Brain microvascular endothelial cell (primary cell): ENCODE measurements around the gene HOXD9.

Source experiments
- DNase-seq: peaks from one replicate; pipeline ENCODE4 v3.0.0-alpha.2; 2020
- H3K27ac ChIP-seq: fragments of 250-450 bp; sonication (Bioruptor Pico); 2 replicates; pipeline ENCODE4 v1.5.1; 2020; ENCODE audit warnings: mild to moderate bottlenecking, moderate library complexity
- H3K27me3 ChIP-seq: fragments of 250-450 bp; sonication (Bioruptor Pico); replicated peaks from 2 replicates; pipeline ENCODE4 v1.5.1; 2020; ENCODE audit warnings: mild to moderate bottlenecking
- H3K36me3 ChIP-seq: fragments of 250-450 bp; sonication (Bioruptor Pico); replicated peaks from 2 replicates; pipeline ENCODE4 v1.5.1; 2020; ENCODE audit warnings: mild to moderate bottlenecking
- H3K4me3 ChIP-seq: 2 replicates; pipeline ENCODE4 v1.5.1; 2011; ENCODE audit warnings: low read depth, mild to moderate bottlenecking, control low read depth, low read length, moderate library complexity
- in situ Hi-C: cut with HindIII; loops from 2 replicates; pipeline ENCODE4 v1.10.0; 2017; ENCODE audit warnings: low sequenced_read_pairs, low pct_ligation_motif_present
- TF ChIP-seq, protein P1 (sequence below): IDR thresholded peaks from 2 replicates; pipeline ENCODE4 v1.5.1; 2011; ENCODE audit warnings: low read depth, mild to moderate bottlenecking, moderate library complexity, low read length, control low read depth, inconsistent platforms; ENCODE audit errors: missing control alignments

Gene HOXD9

DNA sequence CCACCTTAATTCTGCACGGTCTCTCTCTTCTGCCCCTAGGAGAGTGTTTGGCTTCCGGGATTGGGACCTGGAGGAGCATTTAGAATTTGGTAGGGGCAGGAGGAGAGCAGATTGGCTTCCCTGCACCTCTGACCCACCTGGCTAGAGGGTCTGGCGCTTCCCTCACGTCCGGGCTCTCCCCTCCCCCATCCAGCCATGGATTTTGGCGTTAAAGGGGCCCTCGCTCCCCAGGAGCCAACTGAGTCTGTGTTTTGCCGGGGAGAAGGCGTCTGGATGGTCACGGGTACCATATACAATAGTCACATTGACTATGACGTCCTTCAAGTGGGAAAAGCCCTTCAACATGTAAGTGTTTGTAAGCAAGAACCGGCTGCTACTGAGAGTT is 41.1 kb downstream of the HOXD9 start:
- Histone ChIP-seq H3K36me3 (no peaks in the 10 kb centered on the region), H3K4me3 (no peak overlapping the region), H3K27ac (no peak overlapping the region), H3K27me3 (peaks cover 87% of the 10 kb centered on the region)
- TF ChIP-seq, protein P1, sequence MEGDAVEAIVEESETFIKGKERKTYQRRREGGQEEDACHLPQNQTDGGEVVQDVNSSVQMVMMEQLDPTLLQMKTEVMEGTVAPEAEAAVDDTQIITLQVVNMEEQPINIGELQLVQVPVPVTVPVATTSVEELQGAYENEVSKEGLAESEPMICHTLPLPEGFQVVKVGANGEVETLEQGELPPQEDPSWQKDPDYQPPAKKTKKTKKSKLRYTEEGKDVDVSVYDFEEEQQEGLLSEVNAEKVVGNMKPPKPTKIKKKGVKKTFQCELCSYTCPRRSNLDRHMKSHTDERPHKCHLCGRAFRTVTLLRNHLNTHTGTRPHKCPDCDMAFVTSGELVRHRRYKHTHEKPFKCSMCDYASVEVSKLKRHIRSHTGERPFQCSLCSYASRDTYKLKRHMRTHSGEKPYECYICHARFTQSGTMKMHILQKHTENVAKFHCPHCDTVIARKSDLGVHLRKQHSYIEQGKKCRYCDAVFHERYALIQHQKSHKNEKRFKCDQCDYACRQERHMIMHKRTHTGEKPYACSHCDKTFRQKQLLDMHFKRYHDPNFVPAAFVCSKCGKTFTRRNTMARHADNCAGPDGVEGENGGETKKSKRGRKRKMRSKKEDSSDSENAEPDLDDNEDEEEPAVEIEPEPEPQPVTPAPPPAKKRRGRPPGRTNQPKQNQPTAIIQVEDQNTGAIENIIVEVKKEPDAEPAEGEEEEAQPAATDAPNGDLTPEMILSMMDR, result no peak
- in situ Hi-C loops, result no loop called here
- DNase-seq, result no peak

DNA sequence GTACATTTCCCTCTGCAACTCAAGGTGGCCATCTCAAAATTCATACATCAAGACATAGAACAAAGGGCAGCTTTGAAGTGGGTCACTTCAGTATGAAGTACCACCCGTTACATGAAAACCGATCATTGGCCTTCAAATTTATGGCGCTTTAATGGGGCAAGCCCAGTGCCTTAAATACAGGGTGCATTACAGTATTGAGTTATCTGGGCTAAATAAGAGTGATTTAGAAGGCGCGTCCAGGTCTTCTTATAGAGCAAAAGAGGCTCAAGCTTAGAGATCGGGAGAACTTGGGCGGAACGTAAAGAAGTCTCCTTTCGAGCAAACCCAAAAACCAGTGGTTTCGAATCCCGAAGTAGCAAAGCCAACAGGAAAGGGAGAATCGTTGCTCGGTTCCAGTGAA is 41.7 kb downstream of the HOXD9 start:
- Histone ChIP-seq H3K36me3 (no peaks in the 10 kb centered on the region), H3K27me3 (peaks cover 88% of the 10 kb centered on the region), H3K4me3 (no peak overlapping the region), H3K27ac (no peak overlapping the region)
- DNase-seq, result no peak
- in situ Hi-C loops, result no loop called here
- TF ChIP-seq, protein P1, result no peak

DNA sequence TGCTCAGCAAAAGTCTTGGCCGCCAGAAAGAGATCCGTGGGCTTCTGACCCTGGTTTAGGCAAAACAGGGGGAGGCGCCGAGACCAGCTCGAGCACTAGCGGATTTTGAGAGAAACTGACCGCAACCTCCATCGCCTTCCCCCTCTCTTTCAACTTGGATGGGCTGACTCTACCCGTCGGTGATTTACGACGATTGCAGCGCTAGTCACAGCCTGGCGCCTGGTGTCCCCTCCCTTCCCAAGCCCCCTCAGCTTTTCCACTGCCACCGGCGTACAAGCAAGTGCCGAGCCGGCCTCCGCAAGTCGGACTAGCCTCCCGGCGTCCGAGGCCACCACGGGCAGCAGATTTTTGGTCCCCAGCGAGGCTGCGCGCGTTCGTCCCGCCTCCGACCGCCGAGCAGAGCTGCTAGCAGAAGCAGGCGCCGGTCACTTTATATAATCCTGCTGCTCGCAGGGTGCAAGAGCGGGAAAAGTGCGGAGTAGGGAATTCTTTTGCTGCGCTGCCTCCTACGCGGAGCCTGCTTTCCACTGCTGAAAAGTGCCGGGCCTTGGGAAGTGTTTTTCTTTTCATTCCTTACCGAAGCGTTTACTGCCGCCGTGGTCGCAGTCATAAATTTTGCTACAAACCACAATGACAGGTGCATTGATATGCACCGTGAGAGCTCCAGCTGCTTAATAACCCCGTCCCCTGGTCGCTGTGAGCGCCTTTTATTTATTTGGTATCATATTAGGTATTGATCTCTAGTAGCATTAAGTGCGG is 42.3 kb downstream of the HOXD9 start:
- no peak overlapping the region for H3K4me3 ChIP-seq
- in situ Hi-C loops, result no loop called here

DNA sequence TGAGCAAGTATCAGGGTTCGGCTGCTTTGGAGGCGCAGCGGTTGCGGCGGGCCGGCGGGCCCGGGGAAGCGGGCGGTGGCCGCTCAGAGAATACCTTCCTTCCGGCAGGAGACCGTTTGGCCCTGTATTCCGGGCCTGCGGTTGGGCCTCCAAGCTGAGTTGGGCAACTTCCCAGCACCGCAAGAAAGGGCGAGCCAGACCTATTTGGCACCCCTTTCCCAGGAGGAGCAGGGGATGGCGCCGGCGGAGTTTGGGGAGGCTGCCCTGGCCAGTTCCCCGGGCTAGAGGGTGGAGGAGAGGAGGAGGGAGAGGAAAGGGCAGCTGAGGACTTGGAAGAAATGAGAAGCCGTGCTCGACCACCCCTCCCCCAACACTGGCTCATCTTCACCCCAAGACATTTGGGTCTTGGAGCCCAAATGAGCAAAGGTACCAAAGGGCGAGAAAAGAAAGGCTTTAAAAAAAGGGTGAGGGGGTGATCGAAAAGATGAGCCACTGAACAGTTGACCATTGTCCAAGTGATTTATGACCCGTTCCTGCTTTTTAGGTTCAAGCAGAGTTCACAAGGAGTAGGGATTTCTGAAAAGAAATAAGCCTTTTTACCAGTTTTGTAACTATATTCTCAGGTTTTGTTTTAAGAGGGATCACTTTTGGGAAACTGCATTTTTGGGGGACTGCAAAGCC is 43.0 kb downstream of the HOXD9 start:
- H3K36me3 ChIP-seq, result no peaks in the 10 kb centered on the region
- H3K27me3 ChIP-seq, result peaks cover 85% of the 10 kb centered on the region
- TF ChIP-seq, protein P1, result no peak
- in situ Hi-C loops, result no loop called here
- H3K4me3 ChIP-seq, result no peak overlapping the region
- no peak for DNase-seq
- no peak overlapping the region for H3K27ac ChIP-seq

More for the DNA sequence above, 42.3 kb downstream of the HOXD9 start:
- DNase-seq, result no peak
- TF ChIP-seq, protein P1, result no peak
- no peak overlapping the region for H3K27ac ChIP-seq
- H3K27me3 ChIP-seq, result peaks cover 85% of the 10 kb centered on the region
- no peaks in the 10 kb centered on the region for H3K36me3 ChIP-seq

DNA sequence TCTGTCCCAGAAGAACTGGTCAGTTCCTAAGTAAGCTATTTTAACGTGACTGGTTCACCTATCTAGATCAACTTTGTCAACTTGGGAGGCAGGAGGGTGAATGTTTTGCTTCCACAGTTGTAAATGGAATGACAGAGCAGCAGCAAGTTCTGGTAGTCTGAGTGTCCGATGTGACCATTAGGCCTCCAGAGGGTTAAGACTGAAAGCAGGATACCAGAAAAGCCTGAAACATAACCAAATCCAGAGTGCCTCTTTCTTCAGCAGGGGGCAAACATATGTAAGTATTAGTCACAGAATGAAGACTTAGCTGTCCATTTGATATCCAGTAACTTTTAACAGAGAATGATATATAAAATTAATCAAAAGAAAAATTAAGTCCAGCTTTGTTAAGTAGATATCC is 43.8 kb downstream of the HOXD9 start:
- no peak overlapping the region for H3K4me3 ChIP-seq
- in situ Hi-C loops, result no loop called here
- peaks cover 84% of the 10 kb centered on the region for H3K27me3 ChIP-seq
- no peak overlapping the region for H3K27ac ChIP-seq
- DNase-seq, result no peak
- TF ChIP-seq, protein P1, result no peak
- H3K36me3 ChIP-seq, result no peaks in the 10 kb centered on the region

DNA sequence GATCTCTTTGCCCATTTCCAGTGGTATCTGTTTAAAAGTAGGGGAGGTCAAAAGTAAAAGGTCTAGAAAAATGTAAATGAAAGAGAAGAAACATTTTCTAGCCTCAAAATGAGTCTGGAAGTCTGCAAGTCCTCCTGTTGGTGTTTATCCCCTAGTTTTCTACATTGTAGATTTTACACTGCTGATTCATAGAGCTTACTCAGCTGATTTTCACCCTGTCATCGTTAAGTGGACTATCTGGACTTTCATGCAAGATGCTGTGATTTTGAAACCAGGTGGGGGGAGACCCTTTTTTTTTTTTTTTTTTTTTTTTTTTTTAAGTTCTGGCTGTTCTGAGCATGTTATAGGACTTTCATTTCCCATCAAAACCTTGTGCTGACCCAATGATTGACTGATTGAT is 44.9 kb downstream of the HOXD9 start:
- TF ChIP-seq, protein P1, result no peak
- in situ Hi-C loops, result no loop called here
- no peak overlapping the region for H3K4me3 ChIP-seq
- H3K36me3 ChIP-seq, result no peaks in the 10 kb centered on the region
- no peak overlapping the region for H3K27ac ChIP-seq
- DNase-seq, result no peak
- H3K27me3 ChIP-seq, result peaks cover 83% of the 10 kb centered on the region
